Breast epithelium (tissue), 4 donors: ENCODE results near the gene PRLR. TPM values are rescaled to one million over a fixed set of nuclear protein-coding genes. Genes with fewer than 3 reads are reported as not detected.
A peak's percentile ranks its signal among the peaks of the same experiment; 100 is the strongest.

Source experiments
- DNase-seq, 2 donors: peaks; one replicate each; pipeline ENCODE4 v3.0.0-alpha.2; 2019; ENCODE audit warnings: low spot score in 2 of 2
- H3K27ac ChIP-seq, 2 donors: fragments of 200-600 bp; sonication (generic) in 1 of 2; one replicate each; pipeline ENCODE4 v1.5.1; 2016 to 2019; ENCODE audit warnings: mild to moderate bottlenecking in 1 of 2
- H3K27me3 ChIP-seq, 2 donors: fragments of 200-600 bp; sonication (generic) in 1 of 2; one replicate each; pipeline versions ENCODE4 v1.5.1 to v1.6.0; 2017 to 2019; ENCODE audit warnings: control low read depth in 1 of 2, mild to moderate bottlenecking in 1 of 2
- H3K36me3 ChIP-seq: fragments of 200-600 bp; one replicate; pipeline ENCODE4 v1.5.1; 2019
- H3K4me1 ChIP-seq, 2 donors: fragments of 200-600 bp; sonication (generic); one replicate each; pipeline ENCODE4 v1.5.1; 2016 to 2019; ENCODE audit warnings: control low read depth in 1 of 2
- H3K4me3 ChIP-seq, 3 donors: fragments of 200-600 bp; sonication (generic); 1 replicate in 2 of 3; 2 replicates in 1 of 3; pipeline ENCODE4 v1.5.1; 2016 to 2019; ENCODE audit warnings: mild to moderate bottlenecking in 3 of 3, moderate library complexity in 2 of 3
- H3K9me3 ChIP-seq, 2 donors: fragments of 200-600 bp; sonication (generic) in 1 of 2; one replicate each; pipeline ENCODE4 v1.5.1; 2016 to 2019; ENCODE audit warnings: control low read depth in 1 of 2
- CTCF ChIP-seq, 3 donors: fragments of 450-650 bp; IDR thresholded peaks; one replicate each; pipeline ENCODE4 v1.5.1; 2016 to 2017; ENCODE audit warnings: antibody characterized with exemption in 3 of 3, mild to moderate bottlenecking in 3 of 3, moderate library complexity in 3 of 3
- POLR2A ChIP-seq: fragments of 450-650 bp; IDR thresholded peaks from one replicate; pipeline ENCODE4 v1.6.1; 2016; ENCODE audit warnings: antibody characterized with exemption, mild to moderate bottlenecking, moderate library complexity
- POLR2AphosphoS5 ChIP-seq, 3 donors: sonication (generic); formaldehyde crosslinking; IDR thresholded peaks; one replicate each; pipeline ENCODE4 v1.6.1; 2017; ENCODE audit warnings: antibody characterized with exemption in 3 of 3
- intact Hi-C: fragments of 100-400 bp; cut with DNase I; formaldehyde crosslinking; loops from one replicate; pipeline ENCODE4 v1.15.1; 2023; ENCODE audit warnings: low total_unique reads
- total RNA-seq, 3 donors: library from RNA; depleted of rRNA; stranded (reverse); fragments of >200 nt; gene quantifications; one replicate each; pipeline ENCODE4 v1.1.0, GENCODE V29; 2016

Gene PRLR
- total RNA-seq, 3 donors from 2014 or later = 2.6 to 78.0 (median 28.8) TPM

GRCh38 chr5:35030426-35031100, 199.7 kb downstream of the PRLR start:
- TF ChIP-seq CTCF (IDR thresholded peaks at IDR 0.05) = no peak
- TF ChIP-seq POLR2AphosphoS5 (IDR thresholded peaks at IDR 0.05) = no peak
- no peak for TF ChIP-seq POLR2A
- H3K27me3 ChIP-seq = no peaks in the 10 kb centered on the region
- no peak overlapping the region for H3K27ac ChIP-seq
- no peak for DNase-seq
- H3K4me3 ChIP-seq = no peak overlapping the region
- no peaks in the 10 kb centered on the region for H3K36me3 ChIP-seq
- H3K4me1 ChIP-seq = no peaks in the 10 kb centered on the region
- no peaks in the 10 kb centered on the region for H3K9me3 ChIP-seq
- intact Hi-C loops = no loop called here

GRCh38 chr5:35029333-35029732, 201.0 kb downstream of the PRLR start:
- intact Hi-C loops = no loop called here
- no peak overlapping the region for H3K27ac ChIP-seq
- H3K27me3 ChIP-seq = no peaks in the 10 kb centered on the region
- no peak for DNase-seq
- no peak overlapping the region for H3K4me3 ChIP-seq
- H3K9me3 ChIP-seq = no peaks in the 10 kb centered on the region
- H3K36me3 ChIP-seq = no peaks in the 10 kb centered on the region
- no peaks in the 10 kb centered on the region for H3K4me1 ChIP-seq
- no peak for TF ChIP-seq POLR2A
- TF ChIP-seq POLR2AphosphoS5 (IDR thresholded peaks at IDR 0.05) = no peak
- TF ChIP-seq CTCF (IDR thresholded peaks at IDR 0.05) = no peak

GRCh38 chr5:35026941-35027340, 203.3 kb downstream of the PRLR start:
- no peaks in the 10 kb centered on the region for H3K27me3 ChIP-seq
- peak overlapping the region in 1 of 2 donors; percentile 6 for H3K27ac ChIP-seq
- H3K36me3 ChIP-seq = no peaks in the 10 kb centered on the region
- TF ChIP-seq CTCF (IDR thresholded peaks at IDR 0.05) = no peak
- H3K4me1 ChIP-seq = no peaks in the 10 kb centered on the region
- no peak overlapping the region for H3K4me3 ChIP-seq
- no peaks in the 10 kb centered on the region for H3K9me3 ChIP-seq
- intact Hi-C loops = no loop called here
- no peak for DNase-seq

- H3K9me3 ChIP-seq = no peaks in the 10 kb centered on the region
- no peak for DNase-seq
- intact Hi-C loops = no loop called here
Observed at GRCh38 chr5:35026280-35026840, 203.9 kb downstream of the PRLR start.

More at GRCh38 chr5:35026280-35026840, 203.9 kb downstream of the PRLR start:
- Histone ChIP-seq H3K27ac (no peak overlapping the region), H3K36me3 (no peaks in the 10 kb centered on the region), H3K27me3 (no peaks in the 10 kb centered on the region), H3K4me1 (no peaks in the 10 kb centered on the region), H3K4me3 (no peak overlapping the region)
- TF ChIP-seq CTCF (IDR thresholded peaks at IDR 0.05) = no peak
- TF ChIP-seq POLR2A = no peak
- TF ChIP-seq POLR2AphosphoS5 (IDR thresholded peaks at IDR 0.05) = no peak
